Kidney capillary endothelial cell (primary cell): Measurements from ENCODE around the gene CDH16.
"Not testable (repeated sequence)": the region's sequence is repeated elsewhere in the genome, so short reads cannot be mapped to it uniquely, and the experiment has no call there.

Experiments
- DNase-seq: peaks from one replicate; pipeline ENCODE4 v3.0.0-alpha.2; 2018; ENCODE audit warnings: low spot score

Gene CDH16

DNA sequence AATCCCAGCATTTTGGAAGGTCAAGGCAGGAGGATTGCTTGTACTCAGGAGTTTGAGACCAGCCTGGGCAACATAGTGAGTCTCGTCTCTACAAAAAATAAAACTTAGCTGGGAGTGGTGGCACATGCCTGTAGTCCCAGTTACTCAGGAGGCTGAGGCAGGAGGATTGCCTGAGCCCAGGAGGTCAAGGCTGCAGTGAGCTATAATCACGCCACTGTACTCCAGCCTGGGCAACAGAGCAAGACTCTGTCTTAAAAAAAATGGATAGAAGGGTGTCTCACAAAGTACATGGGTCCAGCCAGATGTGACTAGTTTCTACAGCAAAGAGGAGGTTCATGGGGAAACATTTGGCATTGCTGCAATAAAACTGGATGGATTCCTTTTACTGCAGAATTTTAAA is 47.3 kb downstream of the CDH16 start:
- DNase-seq: not testable (repeated sequence)

DNA sequence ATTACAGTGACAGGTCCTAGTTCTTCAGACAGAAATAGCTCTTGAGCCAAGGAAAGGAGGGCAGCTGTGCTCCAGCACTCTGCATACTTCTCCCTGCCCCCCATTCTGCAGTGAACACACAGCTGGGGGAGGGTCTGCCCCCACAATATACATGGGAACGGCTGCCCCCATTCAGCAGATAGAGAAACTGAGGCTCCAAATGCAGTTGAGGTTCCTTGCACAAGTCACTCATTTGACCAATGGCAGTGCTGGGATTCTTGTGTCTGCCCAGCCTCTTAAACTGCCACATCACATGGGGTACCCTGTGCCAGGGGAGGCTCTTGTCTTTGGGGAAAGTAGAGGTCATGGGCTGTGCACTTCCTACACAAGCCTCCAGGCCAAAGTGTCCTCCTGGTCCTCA is 49.3 kb downstream of the CDH16 start:
- DNase-seq: no peak

DNA sequence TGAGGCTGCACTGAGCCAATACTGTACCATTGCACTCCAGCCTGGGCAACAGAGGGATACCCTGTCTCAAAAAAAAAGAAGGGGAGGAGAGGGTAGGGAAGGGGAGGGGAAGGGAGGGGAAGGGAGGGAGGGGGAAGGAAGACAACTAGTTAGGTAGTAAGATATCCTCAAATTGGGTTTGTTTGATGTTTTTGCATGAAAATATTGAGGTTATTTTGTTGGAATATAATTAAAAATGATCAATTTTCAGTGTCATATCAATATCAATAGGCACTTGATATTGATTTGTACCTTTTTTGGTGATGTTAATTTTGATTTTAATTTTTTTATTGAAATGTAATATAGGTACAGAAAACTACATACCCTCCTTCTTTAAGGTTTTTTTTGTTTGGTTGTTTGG is 55.0 kb downstream of the CDH16 start:
- DNase-seq: no peak

DNA sequence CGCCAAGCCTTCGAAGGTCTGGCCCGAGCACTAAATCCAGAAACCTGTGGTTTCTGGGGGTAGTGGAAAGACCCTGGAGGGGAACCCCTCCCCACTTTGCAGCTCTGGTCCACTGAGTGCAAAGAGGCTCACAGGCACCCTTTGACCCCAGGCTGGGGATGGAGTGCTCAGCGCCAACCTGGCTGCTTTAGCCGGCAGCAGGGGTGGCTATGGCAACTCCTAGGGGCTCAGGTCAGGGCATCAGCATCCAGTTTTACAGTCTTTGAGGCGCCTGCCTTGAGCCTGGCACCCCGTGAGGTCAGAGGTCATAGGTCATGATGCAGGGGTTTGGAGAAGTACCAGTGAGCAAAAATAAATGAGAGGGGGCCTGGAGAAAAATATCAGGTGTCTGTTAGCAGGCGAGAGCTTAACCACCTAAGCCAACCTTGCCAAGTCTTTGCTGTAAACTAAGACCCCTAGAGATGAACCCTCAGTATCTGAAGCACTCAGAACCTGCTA is 56.6 kb downstream of the CDH16 start:
- DNase-seq: no peak

DNA sequence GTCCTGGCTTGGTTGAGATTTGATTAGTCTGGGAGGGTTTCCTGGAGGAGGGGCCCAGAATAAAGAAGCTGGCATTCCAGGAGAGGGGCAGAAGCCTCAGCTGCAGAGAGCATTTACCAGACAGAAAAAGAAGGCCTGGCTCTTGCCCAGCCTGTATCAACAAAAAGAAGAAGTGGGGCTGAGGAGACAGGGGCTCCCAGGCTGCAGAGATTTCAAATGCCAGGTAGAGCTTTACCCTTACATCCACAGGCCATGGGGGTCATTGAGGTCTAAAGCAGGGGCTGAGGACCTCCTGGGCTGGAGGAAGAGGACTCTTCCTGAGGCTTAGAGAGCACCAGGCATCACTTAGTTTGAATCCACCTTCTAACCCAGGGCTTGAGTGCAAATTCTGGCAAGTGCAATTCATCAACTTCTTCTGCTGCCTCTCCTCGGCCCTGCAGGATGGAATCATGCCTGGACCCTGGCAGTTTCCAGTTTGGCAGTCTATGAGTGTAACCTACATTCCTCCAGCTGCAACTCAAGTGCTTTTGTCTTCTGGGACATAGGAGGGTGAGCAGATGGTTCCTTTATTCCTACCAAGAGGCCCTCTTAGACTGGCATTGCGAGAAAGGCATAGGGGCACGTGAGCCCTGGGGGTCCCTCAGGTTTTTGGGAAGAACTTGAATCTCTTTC is 59.2 kb downstream of the CDH16 start:
- DNase-seq: no peak

DNA sequence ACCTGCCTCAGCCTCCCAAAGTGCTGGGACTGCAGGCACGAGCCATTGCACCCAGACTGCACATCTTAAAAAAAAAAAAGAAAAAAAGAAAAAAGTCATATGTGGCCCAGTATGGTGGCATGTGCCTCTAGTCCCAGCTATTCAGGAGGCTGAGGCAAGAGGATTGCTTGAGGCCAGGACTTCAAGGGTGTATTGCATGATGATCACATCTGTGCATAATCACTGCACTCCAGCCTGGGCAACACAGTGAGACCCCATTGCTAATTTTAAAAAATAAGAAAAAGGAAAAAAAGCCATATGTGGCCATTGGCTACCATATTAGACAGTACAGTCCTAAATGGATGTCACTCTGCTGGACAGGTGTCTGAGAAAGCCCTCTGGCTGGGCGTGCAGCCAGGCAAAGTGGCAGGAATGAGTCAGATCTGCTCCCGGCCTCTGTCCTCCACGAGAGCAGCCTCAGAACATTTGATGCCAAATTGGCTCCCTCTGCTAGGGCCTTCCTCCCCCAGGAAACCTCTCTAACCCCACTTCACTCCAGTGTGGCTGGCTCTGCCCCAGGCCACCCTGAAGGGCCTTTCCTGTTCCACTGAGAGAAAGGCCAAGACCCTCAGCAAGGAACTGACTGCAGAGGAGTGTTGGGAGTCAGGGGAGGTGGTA is 59.8 kb downstream of the CDH16 start:
- no peak for DNase-seq
